Coronary artery (tissue), 2 donors: Measurements from ENCODE around the gene PTRH1.

Experiments used
- DNase-seq: peaks from one replicate; pipeline ENCODE4 v3.0.0-alpha.2; 2017; ENCODE audit warnings: low spot score
- H3K27ac ChIP-seq, 2 donors: fragments of 200-600 bp; sonication (generic); one replicate each; pipeline ENCODE4 v1.5.1; 2016 to 2019
- H3K4me3 ChIP-seq: fragments of 200-600 bp; sonication (generic); 2 replicates; pipeline ENCODE4 v1.5.1; 2016; ENCODE audit warnings: mild to moderate bottlenecking, moderate library complexity
- CTCF ChIP-seq: fragments of 200-600 bp; sonication (generic); IDR thresholded peaks from one replicate; pipeline ENCODE4 v1.5.1; 2019; ENCODE audit warnings: antibody characterized with exemption

PTRH1 gene

DNA sequence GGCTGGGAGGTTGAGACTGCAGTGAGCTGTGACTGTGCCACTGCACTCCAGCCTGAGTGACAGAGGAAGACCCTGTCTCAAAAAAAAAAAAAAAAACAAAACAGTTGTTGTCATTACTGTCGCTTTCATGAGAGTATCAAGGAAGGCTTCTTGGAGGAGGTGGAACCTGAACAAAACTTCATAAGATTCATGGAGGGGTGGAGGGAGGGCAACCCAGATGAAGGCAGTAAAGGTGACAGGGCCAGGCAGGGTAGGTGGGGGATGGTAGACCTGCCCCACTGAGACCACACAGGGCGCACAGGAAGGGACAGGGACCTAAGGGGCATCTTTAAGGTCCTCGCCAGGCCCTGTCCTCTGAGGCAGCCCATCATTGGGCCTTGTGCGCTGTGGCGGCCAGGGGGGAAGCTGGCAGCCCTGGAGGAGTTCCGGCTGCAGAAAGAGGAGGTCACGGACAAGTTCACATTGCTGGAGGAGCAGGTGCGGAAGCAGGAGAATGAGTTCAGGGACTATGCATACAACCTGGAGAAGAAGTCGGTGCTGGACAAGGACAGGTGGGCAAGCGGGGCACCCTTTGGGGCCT, 5.2 kb downstream of the PTRH1 start:
- no peak overlapping the region for H3K4me3 ChIP-seq
- no peak for TF ChIP-seq CTCF
- no peak for DNase-seq
- no peak overlapping the region for H3K27ac ChIP-seq

GRCh38 chr9:127708952-127709587, 6.4 kb downstream of the PTRH1 start:
- H3K27ac ChIP-seq: no peak overlapping the region
- no peak for TF ChIP-seq CTCF
- no peak overlapping the region for H3K4me3 ChIP-seq
- no peak for DNase-seq

DNA sequence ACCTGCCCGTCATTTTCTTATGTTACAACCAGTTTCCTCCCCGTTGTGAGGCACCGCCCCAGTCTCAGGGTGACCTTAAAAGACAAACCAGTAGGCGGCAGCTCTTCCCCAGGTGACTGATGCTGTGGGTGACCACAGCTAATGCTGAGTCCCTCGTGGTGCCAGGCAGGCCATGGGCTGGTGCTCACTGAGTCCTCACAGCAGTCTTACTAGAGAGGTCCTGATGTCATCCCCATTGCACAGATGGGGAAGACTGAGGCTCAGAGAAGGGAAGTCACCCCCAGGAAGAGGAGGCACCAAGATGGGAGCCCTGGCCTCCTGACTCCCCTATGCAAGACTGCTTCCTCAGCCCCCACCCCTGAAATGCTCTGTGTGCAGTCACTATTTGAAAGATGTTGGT, 7.7 kb downstream of the PTRH1 start:
- no peak overlapping the region for H3K27ac ChIP-seq
- no peak overlapping the region for H3K4me3 ChIP-seq
- DNase-seq: no peak
- no peak for TF ChIP-seq CTCF

- TF ChIP-seq CTCF: no peak
- H3K27ac ChIP-seq: no peak within 1 kb of the TSS
- no peak for DNase-seq
Observed at GRCh38 chr9:127706836-127707241, 8.6 kb downstream of the PTRH1 start, which contains the start of gene CFAP157. Gene CFAP157, plus strand, starts transcription at chr9:127706988. Its CDS starts 44 bp downstream, at chr9:127707032.

DNA sequence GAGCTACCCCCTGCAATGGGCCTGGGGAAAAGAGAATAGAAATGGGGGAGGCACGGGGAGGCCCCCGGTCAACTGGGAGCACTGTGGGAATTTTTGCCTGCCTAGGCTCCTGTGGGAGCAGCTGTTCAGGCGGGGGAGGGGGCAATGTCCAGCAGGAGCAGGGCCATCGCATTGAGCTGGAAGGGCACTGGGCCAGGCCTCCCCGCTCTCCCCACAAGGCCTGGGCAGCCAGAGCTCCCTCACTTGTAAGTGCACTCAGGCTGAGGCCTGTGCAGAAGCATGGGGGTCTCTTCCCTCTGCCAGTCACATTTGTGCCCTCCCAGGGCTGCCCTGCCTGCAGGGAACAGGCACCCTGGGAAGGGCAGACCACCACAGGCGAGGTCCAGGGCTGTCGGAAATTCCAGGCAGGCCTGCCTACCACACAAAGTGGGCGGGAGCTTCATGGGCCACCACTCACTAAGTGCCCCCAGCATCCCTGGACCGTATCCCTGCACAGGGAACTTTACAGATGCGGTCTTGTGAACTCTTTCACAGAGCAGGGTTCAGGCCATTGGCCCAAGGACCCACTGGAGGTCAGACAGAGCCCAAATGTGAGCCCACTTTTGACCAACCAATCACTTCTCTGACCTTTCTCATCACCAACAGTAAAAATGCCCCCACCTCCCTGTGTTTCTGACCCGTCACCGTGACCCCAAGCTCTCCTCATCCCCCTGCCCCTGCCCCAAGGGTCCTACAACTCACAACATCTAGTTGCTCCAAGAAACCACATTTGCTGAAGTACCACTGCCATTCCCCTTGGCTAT, 9.7 kb downstream of the PTRH1 start:
- Histone ChIP-seq H3K27ac (no peak overlapping the region), H3K4me3 (no peak overlapping the region)
- no peak for TF ChIP-seq CTCF
- DNase-seq: no peak

More at GRCh38 chr9:127706836-127707241, 8.6 kb downstream of the PTRH1 start, which contains the start of gene CFAP157:
- H3K4me3 ChIP-seq: no peak within 1 kb of the TSS

- no peak overlapping the region for H3K27ac ChIP-seq
- DNase-seq: no peak
- TF ChIP-seq CTCF: no peak
Observed at GRCh38 chr9:127703289-127703946, 12.0 kb downstream of the PTRH1 start.

More at GRCh38 chr9:127703289-127703946, 12.0 kb downstream of the PTRH1 start:
- no peak overlapping the region for H3K4me3 ChIP-seq
